GM21390 (cell line): ENCODE data around the gene RMP24.
"Not testable (repeated sequence)": the region's sequence is repeated elsewhere in the genome, so short reads cannot be mapped to it uniquely, and the experiment has no call there.

Experiments
- ATAC-seq: cut with Tn5 transposase; IDR thresholded peaks from one replicate; pipeline ENCODE4 v1.9.1; 2021; ENCODE audit not compliant: unreplicated experiment

Gene RMP24

DNA sequence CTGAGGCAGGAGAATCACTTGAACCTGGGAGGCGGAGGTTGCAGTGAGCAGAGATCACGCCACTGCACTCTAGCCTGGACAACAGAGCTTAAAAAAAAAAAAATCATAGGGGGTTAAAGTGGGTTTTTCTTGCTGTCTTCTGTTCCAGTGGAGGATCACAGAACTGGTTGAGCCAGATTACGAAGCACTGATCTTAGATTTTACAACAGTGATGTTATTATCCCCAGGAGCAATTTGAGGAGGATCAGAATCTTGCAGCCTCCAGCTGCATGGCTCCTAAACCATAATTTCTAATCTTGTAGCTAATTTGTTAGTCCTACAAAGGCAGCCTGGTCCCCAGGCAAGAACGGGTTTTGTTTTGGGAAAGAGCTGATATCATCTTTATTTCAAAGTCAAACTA is 4.6 kb upstream of the RMP24 start:
- not testable (repeated sequence) for ATAC-seq

DNA sequence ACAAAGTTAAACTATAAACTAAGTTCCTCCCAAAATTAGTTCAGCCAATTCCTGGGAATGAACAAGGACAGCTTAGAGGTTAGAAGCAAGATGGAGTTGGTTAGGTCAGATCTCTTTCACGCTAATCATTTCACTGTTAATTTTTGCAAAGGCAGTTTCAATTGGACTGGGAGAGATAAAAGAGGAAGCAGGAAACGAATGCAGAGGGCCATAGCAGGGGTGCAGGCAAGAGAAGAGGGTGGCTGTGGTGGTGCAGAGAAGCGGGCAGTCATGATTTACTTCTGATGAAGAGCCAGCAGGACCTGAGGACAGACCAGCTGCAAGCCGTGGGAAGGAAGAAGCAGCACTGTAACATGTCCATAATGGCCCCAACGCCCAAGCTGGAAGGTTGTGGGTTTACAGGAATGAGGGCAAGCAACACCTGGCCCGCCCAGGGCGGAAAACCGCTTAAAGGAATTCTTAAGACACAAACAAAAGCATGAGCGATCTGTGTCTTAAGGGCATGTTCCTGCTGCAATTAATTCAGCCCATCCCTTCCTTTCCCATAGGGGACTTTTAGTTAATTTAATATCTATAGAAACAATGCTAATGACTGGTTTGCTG is 4.1 kb upstream of the RMP24 start:
- ATAC-seq: no peak

DNA sequence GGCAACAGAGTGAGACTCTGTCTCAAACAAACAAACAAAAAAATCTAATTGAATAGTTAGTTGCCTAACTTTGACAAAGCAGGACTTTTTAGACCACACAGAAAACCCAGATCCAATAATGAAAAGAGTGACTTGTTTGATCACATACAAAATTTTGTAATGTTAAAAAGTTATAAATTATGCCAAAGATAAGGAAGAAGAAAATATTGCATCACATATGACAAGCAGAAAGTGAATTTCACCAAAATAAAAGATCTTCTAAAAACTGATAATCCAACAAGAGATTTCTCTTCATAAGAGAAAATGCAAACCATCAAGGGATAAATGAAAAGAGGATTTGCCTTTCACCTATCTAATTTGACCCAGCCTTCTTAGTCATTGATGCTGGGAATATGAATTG is 2.8 kb upstream of the RMP24 start:
- no peak for ATAC-seq

DNA sequence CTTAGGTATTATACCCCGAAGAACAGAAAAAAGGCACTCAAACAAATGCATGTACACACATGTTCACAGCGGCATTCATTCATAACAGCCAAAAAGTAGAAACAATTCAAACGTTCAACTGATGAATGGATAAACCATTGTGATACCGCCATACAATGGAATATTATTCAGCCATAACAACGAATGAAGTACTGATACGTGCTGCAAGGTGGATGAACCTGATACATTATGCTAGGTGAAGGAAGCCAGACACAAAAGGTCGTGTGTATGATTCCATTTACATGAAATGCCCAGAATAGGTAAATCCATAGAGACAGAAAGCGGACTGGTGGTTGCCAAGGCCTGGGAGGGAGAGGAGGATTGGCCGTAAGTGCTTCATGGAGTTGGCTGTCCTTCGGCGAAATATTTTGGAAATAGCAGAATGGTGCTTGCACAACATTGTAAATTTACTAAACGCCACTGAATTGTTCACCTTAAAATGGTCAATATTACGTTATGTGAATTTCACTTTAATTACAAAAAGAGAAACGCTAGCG is 750 bp upstream of the RMP24 start:
- ATAC-seq: peak; percentile 14

DNA sequence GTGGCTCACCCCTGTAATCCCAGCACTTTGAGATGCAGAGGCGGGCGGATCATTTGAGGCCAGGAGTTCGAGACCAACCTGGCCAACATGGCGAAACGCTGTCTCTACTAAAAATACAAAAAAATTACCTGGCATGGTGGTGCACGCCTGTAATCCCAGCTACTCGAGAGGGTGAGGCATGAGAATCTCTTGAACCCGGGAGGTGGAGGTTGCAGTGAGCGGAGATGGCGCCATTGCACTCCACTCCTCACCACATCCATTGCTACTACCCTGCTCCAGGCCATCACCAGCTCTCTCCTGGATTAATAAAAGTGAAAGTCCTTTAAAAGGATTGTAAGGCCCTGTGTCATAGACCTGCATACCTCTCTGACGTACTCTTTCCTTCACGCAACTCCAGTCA is 1.2 kb downstream of the RMP24 start:
- no peak for ATAC-seq

DNA sequence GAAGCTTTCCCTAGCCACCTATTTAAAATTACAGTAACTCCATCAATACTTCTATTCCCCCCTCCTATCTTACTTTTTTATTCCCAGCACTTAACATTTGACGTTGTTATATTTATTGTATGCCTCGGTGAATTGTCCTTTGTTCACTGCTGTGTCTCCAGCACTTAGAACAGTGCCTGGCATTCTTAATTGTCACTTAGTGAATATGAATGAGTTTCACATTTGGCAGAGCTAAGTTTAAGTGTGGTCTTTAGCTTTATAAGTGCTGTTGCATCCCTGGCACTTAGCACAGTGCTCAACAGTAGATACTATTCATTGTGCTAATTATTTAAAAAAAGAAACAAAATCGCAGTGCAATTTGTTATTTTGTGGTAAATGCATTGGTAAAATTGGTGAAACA is 1.7 kb downstream of the RMP24 start:
- no peak for ATAC-seq

DNA sequence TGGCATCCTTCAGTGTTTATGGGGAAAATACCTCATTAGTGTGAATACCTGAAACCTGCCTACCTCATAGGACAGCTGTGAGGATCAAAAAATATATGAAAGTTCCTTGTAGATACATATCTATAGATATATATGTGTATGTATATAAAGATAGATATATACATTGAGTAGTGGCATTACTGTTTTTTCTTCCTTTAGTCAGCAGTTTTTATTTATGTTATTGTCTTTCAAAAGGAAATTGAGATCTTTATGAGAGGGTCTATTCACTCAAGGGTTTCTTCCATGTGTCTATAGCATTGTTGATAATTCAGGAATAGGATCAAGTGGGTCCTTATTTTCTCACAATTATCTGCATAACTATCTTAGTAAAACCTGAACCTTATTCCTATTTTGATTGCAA is 6.6 kb downstream of the RMP24 start:
- no peak for ATAC-seq

DNA sequence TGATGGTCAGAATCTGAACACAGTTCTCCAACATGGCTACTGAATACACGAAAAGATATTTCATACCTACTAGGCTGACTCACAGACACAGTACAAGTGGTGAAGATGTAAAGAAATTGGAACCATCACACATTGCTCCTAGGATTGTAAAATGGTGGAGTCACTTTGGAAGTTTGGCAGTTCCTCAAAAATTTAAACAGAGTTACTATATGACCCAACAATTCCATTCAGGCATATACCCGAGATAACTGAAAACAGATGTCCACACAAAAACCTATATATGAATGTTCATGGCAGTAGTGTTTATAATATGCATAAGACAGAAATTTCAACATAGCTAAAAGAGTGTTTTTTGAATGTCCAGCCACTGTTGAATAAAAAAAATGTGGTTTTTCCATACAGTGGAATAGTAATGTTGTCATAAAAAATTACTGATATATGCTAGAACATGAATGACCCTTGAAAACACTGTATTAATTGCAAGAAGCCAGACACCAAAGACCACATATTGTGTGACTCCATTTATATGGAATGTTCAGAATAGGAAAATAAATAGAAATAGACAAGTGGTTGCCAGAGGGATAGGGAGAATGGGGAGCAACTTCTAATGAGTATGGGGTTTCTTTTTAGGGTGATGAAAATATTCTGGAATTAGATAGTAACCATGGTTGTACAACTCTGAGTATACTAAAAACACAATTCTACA is 10.1 kb downstream of the RMP24 start:
- no peak for ATAC-seq

DNA sequence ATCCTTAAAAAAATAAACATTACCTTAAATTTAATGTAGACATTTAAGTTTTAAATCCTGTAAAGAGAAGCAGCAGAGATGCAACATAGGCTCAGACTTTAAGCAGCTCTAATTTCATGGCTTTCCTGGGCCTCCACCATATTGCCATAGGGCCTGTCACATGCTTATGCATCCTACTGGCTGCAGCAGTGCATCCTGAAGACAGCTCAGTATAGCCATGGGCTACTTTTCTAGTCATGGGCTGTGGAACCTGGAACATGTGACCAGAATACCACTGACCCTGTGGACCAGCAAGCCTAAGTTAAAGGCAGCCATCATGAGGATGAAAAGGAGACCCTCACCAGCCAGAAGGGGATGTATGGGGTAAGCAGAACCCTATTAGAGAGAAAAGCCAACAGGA is 10.7 kb downstream of the RMP24 start:
- ATAC-seq: no peak

DNA sequence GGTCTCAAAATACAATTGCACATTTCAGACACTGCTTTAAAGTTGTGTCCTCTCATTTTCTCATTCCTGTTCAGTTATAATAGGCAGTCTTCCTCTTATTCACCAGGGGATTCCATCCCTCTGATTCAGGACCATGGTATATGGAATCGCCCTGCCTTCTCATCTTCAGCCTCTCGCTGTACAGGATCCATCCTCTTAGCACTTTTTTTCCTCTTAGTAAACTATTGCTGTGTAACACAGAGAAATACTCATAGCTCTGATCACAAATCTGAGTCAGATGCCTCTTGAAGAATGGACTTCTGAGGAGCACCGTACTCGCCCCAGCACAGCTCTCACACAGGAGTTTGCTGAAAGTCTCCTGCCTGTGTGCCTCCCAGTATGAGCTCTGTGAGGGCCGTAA is 11.3 kb downstream of the RMP24 start:
- no peak for ATAC-seq

DNA sequence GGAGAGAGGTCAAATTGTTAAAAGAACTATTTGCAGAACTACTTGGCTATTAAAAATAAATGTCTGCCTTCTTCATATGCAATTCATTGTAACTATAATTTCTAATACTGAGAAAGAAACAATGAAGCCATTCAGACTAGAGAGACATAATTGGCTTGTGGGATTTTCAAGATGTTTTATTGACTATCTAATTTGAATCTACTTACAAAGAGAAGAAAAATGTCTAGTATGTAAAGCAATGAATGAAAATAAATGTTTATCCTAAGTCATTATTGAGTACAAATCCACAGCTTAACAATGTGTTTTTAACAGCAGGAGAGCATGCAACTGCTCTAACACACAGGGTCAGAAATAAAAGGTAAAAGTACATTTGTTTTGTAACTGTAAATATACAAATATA is 19.2 kb downstream of the RMP24 start:
- no peak for ATAC-seq

DNA sequence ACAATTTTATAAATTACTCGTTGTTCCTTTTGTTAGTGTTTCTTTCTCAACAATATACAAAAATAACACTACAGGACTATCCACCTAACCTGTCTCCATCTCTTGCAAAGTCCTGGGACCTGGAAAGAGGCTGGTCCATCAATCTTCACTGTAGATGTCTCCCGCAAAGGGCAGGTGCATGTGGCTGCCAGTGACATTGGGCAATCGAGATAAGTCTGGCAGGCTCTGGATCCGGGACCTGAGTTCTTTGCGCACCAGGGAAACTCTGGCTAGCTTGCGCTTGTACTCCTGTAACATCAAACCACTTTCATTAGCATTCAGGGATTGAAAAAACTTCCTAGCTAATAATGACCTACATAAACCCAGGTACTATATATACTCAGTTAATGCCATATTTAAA is 20.5 kb downstream of the RMP24 start:
- ATAC-seq: no peak

DNA sequence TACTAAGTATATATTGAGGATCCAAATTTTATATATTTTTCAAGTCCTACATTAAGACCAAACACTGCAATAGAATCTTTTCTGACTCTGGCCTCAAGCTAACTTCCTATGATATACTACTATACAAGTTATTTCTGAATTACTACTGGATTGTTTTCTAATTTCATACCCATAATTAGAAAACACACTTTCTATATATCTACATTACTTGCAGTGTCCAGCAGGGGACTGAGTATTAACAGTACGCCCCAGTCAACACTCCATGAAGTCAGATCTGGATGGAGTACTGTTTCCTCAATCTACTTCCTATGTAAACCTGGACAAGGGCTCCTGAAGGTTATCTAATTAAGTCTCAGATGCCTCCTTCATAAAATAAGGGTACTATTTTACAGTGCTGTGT is 26.5 kb downstream of the RMP24 start:
- ATAC-seq: no peak

DNA sequence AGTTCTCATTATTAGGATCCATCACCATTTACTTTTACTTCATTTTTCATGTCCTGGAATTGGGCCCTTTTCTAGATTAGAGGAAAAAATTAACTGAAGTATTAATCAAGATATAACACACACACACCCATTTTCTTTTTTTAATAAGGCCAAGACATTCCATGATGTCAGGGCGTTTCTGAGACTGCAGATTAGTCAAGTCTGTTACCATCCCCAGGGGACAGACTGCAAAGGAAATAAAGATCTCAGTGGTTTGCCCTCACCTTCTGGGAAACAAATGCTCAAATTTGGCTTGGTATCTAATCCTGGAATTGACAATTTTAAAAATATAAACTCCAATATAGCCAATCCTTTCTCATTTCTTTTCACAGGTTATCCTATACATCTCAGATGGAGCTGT is 27.4 kb downstream of the RMP24 start:
- ATAC-seq: no peak

DNA sequence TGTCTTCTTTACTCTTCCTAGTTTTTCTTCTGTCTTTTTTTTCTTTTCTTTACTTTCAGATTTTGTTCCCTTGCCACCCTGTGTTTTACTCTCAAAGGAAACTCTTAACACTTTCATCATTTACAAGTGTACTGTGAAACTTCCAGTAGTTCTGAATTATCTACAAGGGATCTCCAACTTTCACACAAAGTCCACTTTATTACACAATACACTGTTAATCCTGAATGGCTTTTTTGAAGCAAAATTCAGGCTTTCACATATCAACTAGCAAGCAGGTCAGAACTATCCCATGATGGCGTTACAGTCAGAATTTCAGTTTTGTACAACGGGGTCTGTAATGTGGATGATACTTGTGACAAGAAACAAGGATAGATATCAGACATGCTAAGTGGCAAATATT is 34.5 kb downstream of the RMP24 start:
- no peak for ATAC-seq

DNA sequence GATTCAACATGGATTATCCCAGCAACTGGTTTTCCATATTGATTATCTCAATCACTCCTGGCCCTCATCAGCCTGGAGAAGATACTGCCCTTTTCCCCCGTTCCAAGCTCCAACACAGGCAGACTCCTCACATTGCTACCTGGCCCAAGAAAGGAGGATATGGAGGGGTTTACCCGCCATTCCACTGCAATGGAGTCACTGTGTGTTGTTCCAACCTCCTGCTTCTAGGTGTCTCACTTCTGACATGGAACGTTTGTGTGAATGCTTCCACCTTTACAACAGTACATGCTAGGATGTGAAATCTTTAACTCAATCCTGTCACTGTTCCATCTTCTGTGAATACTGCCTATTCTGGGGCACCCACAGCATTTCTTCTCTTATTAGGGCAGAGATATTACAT is 36.7 kb downstream of the RMP24 start:
- no peak for ATAC-seq

DNA sequence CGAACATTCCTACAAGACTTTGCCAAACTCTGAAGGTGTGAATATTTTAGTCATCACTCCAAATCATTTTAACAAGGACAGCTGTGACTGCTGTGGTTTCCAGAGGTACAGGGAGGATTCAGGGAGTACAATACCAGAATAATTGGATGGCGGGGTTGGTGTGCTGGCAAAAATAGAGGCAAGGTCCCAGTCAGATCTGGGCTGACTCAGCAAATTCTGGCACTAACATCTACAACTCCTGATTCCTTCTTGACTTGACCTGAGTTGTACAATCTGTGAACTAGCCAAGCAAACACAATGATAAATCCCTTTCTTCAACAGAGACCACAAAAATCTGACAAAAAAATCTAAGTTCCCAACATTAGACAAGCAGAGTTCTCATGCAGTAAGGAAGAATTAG is 40.4 kb downstream of the RMP24 start:
- ATAC-seq: no peak

DNA sequence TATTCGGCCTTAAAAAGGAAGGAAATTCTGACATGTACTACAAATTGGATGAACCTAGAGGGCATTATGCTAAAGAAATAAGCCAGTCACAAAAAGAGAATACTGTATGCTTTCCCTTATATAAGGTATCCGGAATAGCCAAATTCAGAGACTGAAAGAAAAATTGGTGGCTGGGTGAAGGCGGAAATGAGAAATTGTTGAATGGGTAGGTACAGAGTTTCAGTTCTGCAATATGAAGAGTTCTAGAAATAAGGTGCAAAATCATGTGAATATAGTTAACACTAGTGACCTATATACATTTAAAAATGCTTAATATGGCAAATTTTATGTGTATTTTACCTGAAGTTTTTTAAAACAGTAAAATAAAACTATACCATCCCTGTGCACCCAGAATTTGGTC is 43.1 kb downstream of the RMP24 start:
- peak; percentile 95 for ATAC-seq

DNA sequence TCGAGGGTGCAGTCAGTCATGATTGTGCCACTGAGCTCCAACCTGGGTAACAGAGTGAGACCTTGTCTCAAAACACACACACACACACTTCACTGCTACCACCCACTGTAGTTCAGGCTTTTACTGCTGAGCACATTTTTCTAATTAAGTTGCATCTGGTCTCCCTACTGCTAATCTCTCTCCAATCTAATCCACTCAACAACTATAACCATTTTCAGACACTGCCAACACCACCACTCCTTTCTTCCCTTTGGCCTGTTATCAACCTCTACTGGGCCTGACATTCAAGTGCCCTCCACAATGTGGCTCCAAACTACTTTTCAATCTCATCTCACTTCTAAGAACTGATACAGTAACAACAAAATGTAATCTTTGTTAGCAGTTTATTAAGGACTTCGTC is 44.8 kb downstream of the RMP24 start:
- ATAC-seq: no peak

DNA sequence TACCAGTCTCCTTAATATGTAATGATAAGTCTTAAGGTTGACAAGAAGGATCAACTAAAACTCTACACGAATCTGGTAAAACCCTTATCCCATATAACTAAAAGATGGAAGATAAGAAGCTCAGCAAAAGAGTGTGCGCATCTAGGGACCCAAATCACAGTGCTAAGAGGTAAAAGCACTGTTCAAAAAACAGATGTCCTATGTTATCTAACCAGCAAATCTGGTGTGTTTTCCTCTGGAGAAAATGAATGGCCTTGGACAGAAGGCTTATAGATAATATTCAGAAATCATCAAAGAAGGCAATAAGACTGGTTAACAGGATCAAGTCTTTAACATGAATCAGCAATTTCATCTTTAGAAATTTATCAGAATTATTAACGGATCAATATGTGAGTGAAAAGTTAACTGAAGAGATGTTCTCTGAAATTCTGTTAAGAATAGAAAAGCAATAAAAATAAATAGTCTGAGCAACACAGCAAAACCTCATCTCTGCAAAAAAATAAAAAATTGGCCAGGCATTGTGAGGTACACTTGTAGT is 47.8 kb downstream of the RMP24 start:
- no peak for ATAC-seq

DNA sequence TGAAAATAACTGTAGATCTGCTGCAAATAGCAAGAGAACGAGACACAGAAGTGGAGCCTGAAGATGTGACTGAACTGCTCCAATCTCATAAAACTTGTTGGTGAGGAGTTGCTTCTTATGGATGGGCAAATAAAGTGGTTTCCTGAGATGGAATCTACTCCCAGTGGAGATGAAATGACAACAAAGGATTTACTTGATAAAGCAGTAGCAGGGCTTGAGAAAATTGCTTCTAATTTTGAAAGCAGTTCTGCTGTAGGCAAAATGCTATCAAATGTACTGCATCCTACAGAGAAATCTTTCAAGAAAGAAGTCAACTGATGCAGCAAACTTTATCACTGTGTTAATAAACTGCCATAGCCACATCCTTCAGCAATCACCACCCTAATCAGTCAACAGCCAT is 50.9 kb downstream of the RMP24 start:
- no peak for ATAC-seq

DNA sequence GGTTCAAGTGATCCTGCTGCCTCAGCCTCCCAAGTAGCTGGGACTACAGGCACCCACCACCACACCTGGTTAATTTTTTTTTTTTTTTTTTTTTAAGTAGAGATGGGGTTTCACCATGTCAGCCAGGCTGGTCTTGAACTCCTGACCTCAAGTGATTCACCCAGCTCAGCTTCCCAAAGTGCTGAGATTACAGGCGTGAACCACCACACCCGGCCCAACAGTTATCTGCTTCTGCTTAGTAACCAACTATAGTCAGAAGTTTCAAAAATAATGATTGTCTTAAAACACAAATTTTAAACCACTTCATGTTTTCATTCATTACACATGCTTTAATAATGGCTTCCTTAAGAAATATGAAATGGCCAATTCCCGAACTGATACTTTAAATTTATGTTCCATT is 51.8 kb downstream of the RMP24 start:
- ATAC-seq: not testable (repeated sequence)

DNA sequence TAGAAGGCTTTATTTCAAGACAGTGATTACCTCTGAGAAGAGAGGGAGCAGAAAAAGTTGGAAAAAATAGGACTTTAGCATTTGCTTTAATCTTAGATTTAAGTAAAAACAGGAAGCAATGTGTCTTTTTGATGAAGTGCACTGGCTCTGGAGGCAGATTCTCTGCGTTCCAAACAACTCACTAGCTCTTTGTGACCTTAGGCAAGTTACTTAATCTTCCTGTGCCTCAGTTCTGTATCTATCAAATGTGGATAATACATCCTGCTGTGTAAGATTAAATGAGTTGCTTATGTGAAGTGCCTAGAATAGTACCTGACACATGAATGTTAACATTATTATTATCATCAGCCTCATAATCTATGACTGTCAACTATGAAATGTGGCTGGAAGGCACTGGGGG is 52.5 kb downstream of the RMP24 start:
- no peak for ATAC-seq
